Liver (tissue), 9 donors: ENCODE data around the gene ARHGAP19. TPM values are rescaled to one million over a fixed set of nuclear protein-coding genes. Genes with fewer than 3 reads are reported as not detected.

Experiments
- DNase-seq: peaks from one replicate; pipeline ENCODE4 v3.0.0-alpha.2; 2017; ENCODE audit warnings: low spot score
- H3K27ac ChIP-seq, 2 donors: one replicate each; pipeline ENCODE4 v1.7.0; 2013; ENCODE audit warnings: inconsistent platforms in 2 of 2, low read length in 2 of 2, control low read depth in 1 of 2, low read depth in 1 of 2, mild to moderate bottlenecking in 1 of 2
- H3K27me3 ChIP-seq, 4 donors: one replicate each; pipeline versions ENCODE4 v1.6.1 to v1.7.0; 2013; ENCODE audit warnings: low read length in 3 of 4, inconsistent platforms in 1 of 4, mild to moderate bottlenecking in 1 of 4, moderate library complexity in 1 of 4; ENCODE audit not compliant: control insufficient read depth in 4 of 4, insufficient read depth in 4 of 4
- H3K36me3 ChIP-seq, 4 donors: one replicate each; pipeline versions ENCODE4 v1.6.1 to v1.7.0; 2013; ENCODE audit warnings: low read length in 3 of 4, mild to moderate bottlenecking in 3 of 4, low read depth in 1 of 4, moderate library complexity in 1 of 4; ENCODE audit not compliant: control insufficient read depth in 4 of 4, insufficient read depth in 3 of 4
- H3K4me1 ChIP-seq, 4 donors: one replicate each; pipeline versions ENCODE4 v1.6.1 to v1.7.0; 2013; ENCODE audit warnings: low read length in 3 of 4, mild to moderate bottlenecking in 3 of 4, moderate library complexity in 1 of 4; ENCODE audit not compliant: control insufficient read depth in 4 of 4, insufficient read depth in 4 of 4
- H3K4me3 ChIP-seq, 3 donors: one replicate each; pipeline versions ENCODE4 v1.6.1 to v1.7.0; 2013; ENCODE audit warnings: low read length in 3 of 3, control low read depth in 1 of 3, low read depth in 1 of 3, mild to moderate bottlenecking in 1 of 3
- H3K9ac ChIP-seq, 2 donors: one replicate each; pipeline ENCODE4 v1.7.0; 2013; ENCODE audit warnings: low read length in 2 of 2, mild to moderate bottlenecking in 2 of 2, moderate library complexity in 2 of 2, control low read depth in 1 of 2, low read depth in 1 of 2
- H3K9me3 ChIP-seq, 4 donors: one replicate each; pipeline versions ENCODE4 v1.6.1 to v1.7.0; 2013; ENCODE audit warnings: low read length in 3 of 4; ENCODE audit not compliant: control insufficient read depth in 4 of 4
- ATF3 ChIP-seq: IDR thresholded peaks from 2 replicates; pipeline ENCODE4 v1.6.1; 2016; ENCODE audit warnings: antibody characterized with exemption
- CTCF ChIP-seq: fragments of 150-350 bp; IDR thresholded peaks from 2 replicates; pipeline ENCODE4 v1.5.1; 2017; ENCODE audit warnings: improper control_type of control experiment, low read depth, low read length; ENCODE audit not compliant: missing input control
- FOXA1 ChIP-seq: IDR thresholded peaks from 2 replicates; pipeline ENCODE4 v1.6.1; 2016; ENCODE audit warnings: antibody characterized with exemption
- FOXA2 ChIP-seq: IDR thresholded peaks from 2 replicates; pipeline ENCODE4 v1.6.1; 2016; ENCODE audit warnings: antibody characterized with exemption
- GABPA ChIP-seq, 2 donors: IDR thresholded peaks in 1 of 2; conservative IDR thresholded peaks in 1 of 2; 2 replicates each; pipeline ENCODE4 v1.6.1; 2016; ENCODE audit warnings: antibody characterized with exemption in 2 of 2, mild to moderate bottlenecking in 1 of 2, moderate library complexity in 1 of 2
- HNF4A ChIP-seq, 2 donors: conservative IDR thresholded peaks; 2 replicates each; pipeline ENCODE4 v1.6.1; 2016; ENCODE audit warnings: antibody characterized with exemption in 2 of 2, mild to moderate bottlenecking in 2 of 2
- JUND ChIP-seq, 2 donors: IDR thresholded peaks; 2 replicates each; pipeline ENCODE4 v1.6.1; 2016; ENCODE audit warnings: antibody characterized with exemption in 2 of 2
- MAX ChIP-seq: IDR thresholded peaks from 2 replicates; pipeline ENCODE4 v1.6.1; 2016; ENCODE audit warnings: antibody characterized with exemption
- NR2F2 ChIP-seq: IDR thresholded peaks from 2 replicates; pipeline ENCODE4 v1.6.1; 2016; ENCODE audit warnings: antibody characterized with exemption
- RAD21 ChIP-seq, 2 donors: IDR thresholded peaks; 2 replicates each; pipeline ENCODE4 v1.6.1; 2016; ENCODE audit warnings: antibody characterized with exemption in 2 of 2, mild to moderate bottlenecking in 2 of 2
- RXRA ChIP-seq, 2 donors: IDR thresholded peaks; 2 replicates each; pipeline ENCODE4 v1.6.1; 2017 to 2018; ENCODE audit warnings: antibody characterized with exemption in 2 of 2, mild to moderate bottlenecking in 1 of 2
- SP1 ChIP-seq: IDR thresholded peaks from 2 replicates; pipeline ENCODE4 v1.6.1; 2018; ENCODE audit warnings: antibody characterized with exemption, mild to moderate bottlenecking
- TAF1 ChIP-seq: conservative IDR thresholded peaks from 2 replicates; pipeline ENCODE4 v1.6.1; 2016; ENCODE audit warnings: antibody characterized with exemption, mild to moderate bottlenecking
- ZBTB33 ChIP-seq: IDR thresholded peaks from 2 replicates; pipeline ENCODE4 v1.6.1; 2016; ENCODE audit warnings: antibody characterized with exemption
- WGBS: extraction: QIAGEN DNeasy Blood & Tissue Kit; methylation state at CpG from one replicate; pipeline ENCODE4 v1.1.7; 2013; 5-methylcytosine and 5-hydroxymethylcytosine counted together
- polyA plus RNA-seq, 2 donors: library from polyadenylated mRNA; stranded (reverse) in 1 of 2; unstranded in 1 of 2; fragments of 200-250 nt in 1 of 2; fragments of >200 nt in 1 of 2; fragmentation: Nextera tagmentation in 1 of 2; extraction: Ambion mirVana in 1 of 2; gene quantifications; one replicate each; pipeline versions ENCODE4 v1.2.1 to v1.2.3, GENCODE V29; 2013 to 2015
- total RNA-seq, 2 donors: library from RNA; depleted of rRNA; stranded (reverse); fragments of >200 nt; gene quantifications; one replicate each; pipeline ENCODE4 v1.2.3, GENCODE V29; 2014
- donor health status: healthy.
- donor health status: healthy.
- donor health status: healthy.
- donor health status: healthy.
- donor health status: healthy.

The ARHGAP19 gene
- total and polyA plus RNA-seq, 4 donors, result 1.6 to 23.4 (median 3.6) TPM

GRCh38 chr10:97243836-97244235 is 48.6 kb downstream of the ARHGAP19 start:
- H3K9me3 ChIP-seq, result no peaks in the 10 kb centered on the region
- no peaks in the 10 kb centered on the region for H3K4me1 ChIP-seq
- no peak for DNase-seq
- H3K4me3 ChIP-seq, result no peak overlapping the region
- no peaks in the 10 kb centered on the region for H3K27me3 ChIP-seq
- no peak overlapping the region for H3K9ac ChIP-seq
- no peak for TF ChIP-seq HNF4A (conservative IDR thresholded peaks at IDR 0.05)
- no peak for TF ChIP-seq CTCF
- no peak for TF ChIP-seq RXRA (IDR thresholded peaks at IDR 0.05)
- no peak for TF ChIP-seq TAF1
- TF ChIP-seq JUND (IDR thresholded peaks at IDR 0.05), result no peak
- no peak for TF ChIP-seq RAD21 (IDR thresholded peaks at IDR 0.05)
- TF ChIP-seq ATF3, result no peak
- TF ChIP-seq MAX, result no peak
- TF ChIP-seq GABPA (IDR thresholded peaks at IDR 0.05 in 1 of 2, conservative IDR thresholded peaks at IDR 0.05 in 1 of 2), result no peak
- 88% methylated on average over 5 of the region's 5 CpGs for WGBS
- peaks cover 0 to 19% (median 8%) of the 10 kb centered on the region in 4 donors for H3K36me3 ChIP-seq
- H3K27ac ChIP-seq, result no peak overlapping the region

- Histone ChIP-seq H3K9me3 (no peaks in the 10 kb centered on the region), H3K27me3 (no peaks in the 10 kb centered on the region), H3K36me3 (peaks cover 0 to 14% (median 7%) of the 10 kb centered on the region in 4 donors), H3K9ac (no peak overlapping the region), H3K4me1 (no peaks in the 10 kb centered on the region), H3K4me3 (no peak overlapping the region), H3K27ac (no peak overlapping the region)
- DNase-seq, result no peak
- WGBS, result 98% methylated on average over 5 of the region's 5 CpGs
- no peak for TF ChIP-seq FOXA1
- no peak for TF ChIP-seq TAF1
- TF ChIP-seq CTCF, result no peak
- no peak for TF ChIP-seq SP1
- TF ChIP-seq FOXA2, result no peak
- no peak for TF ChIP-seq NR2F2
- no peak for TF ChIP-seq ZBTB33
- TF ChIP-seq HNF4A (conservative IDR thresholded peaks at IDR 0.05), result no peak
- no peak for TF ChIP-seq ATF3
Measured at GRCh38 chr10:97238855-97239254, 53.6 kb downstream of the ARHGAP19 start.
